ENCODE results near the gene SNX10.

DNA sequence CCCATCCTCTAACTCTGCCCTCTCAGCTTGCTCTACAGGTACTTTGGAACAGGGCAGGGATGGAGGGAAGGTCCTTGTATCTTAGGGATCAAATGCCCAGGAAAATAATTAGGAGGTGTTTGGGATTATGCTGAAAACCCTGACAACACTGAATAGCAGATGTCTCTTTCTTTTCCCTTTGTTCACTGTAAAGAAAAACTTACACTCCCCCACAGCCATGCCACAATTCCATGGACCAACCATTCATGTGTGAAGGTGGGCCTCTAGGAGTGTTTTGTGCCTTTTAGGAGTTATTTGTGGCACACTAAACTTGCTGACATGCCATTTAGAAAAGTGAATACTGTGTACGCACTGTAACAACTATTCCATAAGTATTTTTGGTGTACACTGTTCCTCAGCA is 108.1 kb downstream of the SNX10 start:
- TF ChIP-seq GATA2 (IDR thresholded peaks at IDR 0.05; ENCODE audit: low read depth, low read length): no peak
- TF ChIP-seq GATA3 (IDR thresholded peaks at IDR 0.05; ENCODE audit: low read depth, low read length): no peak

Measured in SH-SY5Y (cell line).